ENCODE results near the gene HOXD8. TPM values are rescaled to one million over a fixed set of nuclear protein-coding genes. Genes with fewer than 3 reads are reported as not detected.

The HOXD8 gene
- total RNA-seq, 3 donors from 2014 or later, result 4.9 to 13.8 (median 5.6) TPM

DNA sequence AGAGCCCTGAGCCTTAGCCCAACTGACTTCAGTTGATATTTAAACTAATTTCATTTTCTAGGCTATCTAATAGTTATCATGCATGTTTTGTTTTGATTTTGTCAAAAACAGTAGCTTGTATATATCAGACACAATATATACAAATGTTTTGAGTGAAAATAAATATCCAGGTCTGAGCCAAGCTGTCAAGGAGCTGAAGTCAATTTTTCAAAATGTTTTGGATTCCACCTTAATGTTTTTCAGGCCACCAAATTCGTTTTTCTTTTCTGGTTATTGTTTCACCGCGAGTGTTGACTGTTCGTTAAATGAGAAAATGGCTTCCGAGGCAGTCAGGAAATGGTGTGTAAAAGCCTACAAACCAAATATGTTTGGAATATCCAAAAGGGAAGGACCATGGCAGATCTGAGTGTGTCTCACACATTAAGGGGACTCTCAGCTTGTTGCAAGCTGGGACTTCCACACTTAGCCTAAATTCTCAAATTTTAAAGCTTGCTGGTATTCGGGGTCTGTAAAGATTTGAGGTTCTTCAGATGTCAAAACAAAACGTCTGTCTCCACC is 27.1 kb upstream of the HOXD8 start:
- DNase-seq (no peak), ATAC-seq (no peak)
- no peak for TF ChIP-seq CTCF (IDR thresholded peaks at IDR 0.05)
- Histone ChIP-seq H3K36me3 (ENCODE audit: low read depth) (no peaks in the 10 kb centered on the region), H3K4me1 (ENCODE audit: low read depth) (peaks cover 20% of the 10 kb centered on the region), H3K9me3 (no peaks in the 10 kb centered on the region), H3K4me3 (no peak overlapping the region)
- intact Hi-C loops (cut with DNase I, micrococcal nuclease), result no loop called here

- Histone ChIP-seq H3K4me3 (no peak overlapping the region), H3K4me1 (ENCODE audit: low read depth) (peaks cover 20% of the 10 kb centered on the region), H3K36me3 (ENCODE audit: low read depth) (no peaks in the 10 kb centered on the region), H3K9me3 (no peaks in the 10 kb centered on the region)
- DNase-seq, result no peak
- intact Hi-C loops (cut with DNase I, micrococcal nuclease), result no loop called here
- no peak for TF ChIP-seq CTCF (IDR thresholded peaks at IDR 0.05)
- ATAC-seq, result no peak
Measured at GRCh38 chr2:176103194-176103593, 26.3 kb upstream of the HOXD8 start.

- Histone ChIP-seq H3K4me1 (ENCODE audit: low read depth) (peaks cover 23% of the 10 kb centered on the region), H3K4me3 (no peak overlapping the region), H3K9me3 (no peaks in the 10 kb centered on the region), H3K36me3 (ENCODE audit: low read depth) (no peaks in the 10 kb centered on the region)
- DNase-seq (peak in 1 of 3 donors; percentile 29), ATAC-seq (no peak)
- TF ChIP-seq CTCF (IDR thresholded peaks at IDR 0.05), result no peak
- intact Hi-C loops (cut with DNase I, micrococcal nuclease), result no loop called here
Measured at GRCh38 chr2:176103742-176104315, 25.7 kb upstream of the HOXD8 start.

DNA sequence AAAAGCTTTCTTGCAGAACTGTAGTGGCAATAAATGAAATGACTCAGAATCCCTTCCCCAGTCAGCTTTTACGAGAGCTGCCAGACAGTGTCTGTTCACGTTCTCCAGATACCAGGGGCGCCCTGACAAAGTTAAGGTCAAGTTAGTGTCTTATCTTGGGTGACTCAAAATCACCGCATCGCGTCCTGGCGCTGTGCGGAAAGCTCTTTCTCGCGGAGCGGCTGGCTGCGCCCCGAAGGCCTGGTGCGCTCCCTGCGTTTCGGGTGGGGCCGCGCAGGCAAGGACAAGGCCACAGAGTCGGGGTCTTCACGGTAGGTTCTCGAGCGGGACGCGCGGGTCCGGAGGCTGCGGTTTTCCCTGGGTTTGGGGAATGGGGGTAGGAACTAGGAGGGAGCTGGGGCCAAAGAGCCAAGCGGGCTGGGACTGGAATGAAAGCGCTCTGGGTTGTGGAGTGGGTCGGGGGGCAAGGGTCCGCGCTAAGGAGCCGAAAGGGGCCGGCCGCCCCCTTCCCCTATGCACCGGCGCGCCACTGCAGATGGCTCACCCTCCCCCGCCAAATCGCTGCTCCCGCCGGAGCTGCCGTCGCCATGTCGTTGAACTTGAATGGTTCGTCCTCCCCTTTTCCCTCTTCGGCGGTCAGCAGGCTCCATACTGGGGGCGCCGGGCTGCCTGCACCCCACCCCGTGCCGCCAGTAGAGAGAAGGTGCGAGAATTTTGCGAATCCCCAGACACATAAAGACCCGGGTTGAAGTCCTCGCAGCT is 25.0 kb upstream of the HOXD8 start:
- intact Hi-C loops (cut with DNase I, micrococcal nuclease), result no loop called here
- peak; percentile 30 for ATAC-seq
- Histone ChIP-seq H3K36me3 (ENCODE audit: low read depth) (no peaks in the 10 kb centered on the region), H3K9me3 (no peaks in the 10 kb centered on the region), H3K4me3 (no peak overlapping the region), H3K4me1 (ENCODE audit: low read depth) (peaks cover 23% of the 10 kb centered on the region)
- no peak for TF ChIP-seq CTCF (IDR thresholded peaks at IDR 0.05)
- peak in 1 of 3 donors; percentile 36 for DNase-seq

DNA sequence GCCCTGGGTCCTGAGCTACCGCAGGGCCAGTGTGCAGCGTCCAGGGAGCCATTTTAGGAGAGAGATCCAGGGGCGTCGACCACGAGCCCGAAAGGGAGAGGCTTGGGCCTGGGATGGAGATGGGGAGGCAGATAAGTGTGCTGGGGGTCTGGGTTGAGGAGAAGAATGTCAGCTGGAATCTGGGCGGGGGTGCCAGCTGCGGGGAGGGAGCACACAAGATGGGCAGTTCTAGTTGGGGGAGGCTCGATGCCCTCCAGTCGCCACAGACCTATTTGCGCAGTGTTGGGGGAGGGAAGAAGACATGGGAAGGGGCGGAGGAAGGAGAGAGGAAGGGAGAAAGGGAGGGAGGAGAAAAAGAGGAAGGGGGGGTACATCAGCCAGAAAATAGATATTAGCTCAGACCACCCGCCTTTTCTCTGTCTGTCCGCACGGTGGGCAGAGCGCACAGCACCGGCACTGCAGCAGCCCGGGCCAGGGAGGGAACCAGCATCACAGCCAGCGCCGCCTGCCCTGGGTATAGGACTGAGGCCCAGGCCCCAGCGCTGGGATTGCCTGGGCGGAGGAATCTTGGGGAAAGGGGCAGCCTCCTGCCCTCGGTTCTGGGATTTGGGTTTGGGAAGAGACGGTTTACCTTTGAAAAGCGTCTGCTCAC is 24.3 kb upstream of the HOXD8 start:
- peak in 1 of 3 donors; percentile 26 for DNase-seq
- Histone ChIP-seq H3K4me3 (no peak overlapping the region), H3K36me3 (ENCODE audit: low read depth) (no peaks in the 10 kb centered on the region), H3K9me3 (no peaks in the 10 kb centered on the region), H3K4me1 (ENCODE audit: low read depth) (peaks cover 23% of the 10 kb centered on the region)
- ATAC-seq, result no peak
- intact Hi-C loops (cut with DNase I, micrococcal nuclease), result no loop called here
- TF ChIP-seq CTCF (IDR thresholded peaks at IDR 0.05), result no peak

All from mucosa of descending colon (tissue), 3 donors.